IPS-NIHi7 (cell line): ENCODE measurements around the gene MZF1.
"Not testable (repeated sequence)": the region's sequence is repeated elsewhere in the genome, so short reads cannot be mapped to it uniquely, and the experiment has no call there.

Source experiments
- DNase-seq: peaks from one replicate; pipeline ENCODE4 v3.0.0; 2012; ENCODE audit warnings: mixed read lengths; ENCODE audit errors: extremely low spot score

The MZF1 gene

DNA sequence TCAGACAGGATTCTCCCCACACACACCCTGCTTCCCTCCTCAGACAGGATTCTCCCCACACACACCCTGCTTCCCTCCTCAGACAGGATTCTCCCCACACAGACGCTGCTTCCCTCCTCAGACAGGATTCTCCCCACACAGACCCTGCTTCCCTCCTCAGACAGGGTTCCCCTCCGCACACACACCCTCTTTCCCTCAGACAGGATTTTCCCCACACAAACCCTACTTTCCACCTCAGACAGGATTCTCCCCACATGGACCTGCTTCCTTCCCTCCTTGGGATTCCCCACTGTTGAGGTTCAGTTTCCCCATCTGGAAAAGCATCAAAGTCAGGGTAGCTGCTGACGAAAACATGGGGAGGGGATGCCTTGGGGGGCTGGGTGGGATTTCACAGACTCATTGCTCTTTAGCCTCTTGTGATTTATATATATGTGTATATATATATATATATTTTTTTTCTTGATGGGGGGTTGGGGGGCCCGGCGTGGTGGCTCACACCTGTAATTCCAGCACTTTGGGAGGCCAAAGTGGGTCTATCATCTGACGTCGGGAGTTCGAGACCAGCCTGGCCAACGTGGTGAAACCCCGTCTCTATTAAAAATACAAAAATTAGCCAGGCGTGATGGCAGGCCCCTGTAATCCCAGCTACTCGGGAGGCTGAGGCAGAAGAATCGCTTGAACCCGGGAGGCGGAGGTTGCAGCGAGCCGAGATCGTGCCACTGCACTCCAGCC lies 30.3 kb downstream of the MZF1 start:
- DNase-seq, result not testable (repeated sequence)

GRCh38 chr19:58539169-58539559 lies 34.0 kb downstream of the MZF1 start:
- DNase-seq, result not testable (repeated sequence)

GRCh38 chr19:58538257-58539168 lies 34.6 kb downstream of the MZF1 start:
- peak; percentile 92 for DNase-seq

DNA sequence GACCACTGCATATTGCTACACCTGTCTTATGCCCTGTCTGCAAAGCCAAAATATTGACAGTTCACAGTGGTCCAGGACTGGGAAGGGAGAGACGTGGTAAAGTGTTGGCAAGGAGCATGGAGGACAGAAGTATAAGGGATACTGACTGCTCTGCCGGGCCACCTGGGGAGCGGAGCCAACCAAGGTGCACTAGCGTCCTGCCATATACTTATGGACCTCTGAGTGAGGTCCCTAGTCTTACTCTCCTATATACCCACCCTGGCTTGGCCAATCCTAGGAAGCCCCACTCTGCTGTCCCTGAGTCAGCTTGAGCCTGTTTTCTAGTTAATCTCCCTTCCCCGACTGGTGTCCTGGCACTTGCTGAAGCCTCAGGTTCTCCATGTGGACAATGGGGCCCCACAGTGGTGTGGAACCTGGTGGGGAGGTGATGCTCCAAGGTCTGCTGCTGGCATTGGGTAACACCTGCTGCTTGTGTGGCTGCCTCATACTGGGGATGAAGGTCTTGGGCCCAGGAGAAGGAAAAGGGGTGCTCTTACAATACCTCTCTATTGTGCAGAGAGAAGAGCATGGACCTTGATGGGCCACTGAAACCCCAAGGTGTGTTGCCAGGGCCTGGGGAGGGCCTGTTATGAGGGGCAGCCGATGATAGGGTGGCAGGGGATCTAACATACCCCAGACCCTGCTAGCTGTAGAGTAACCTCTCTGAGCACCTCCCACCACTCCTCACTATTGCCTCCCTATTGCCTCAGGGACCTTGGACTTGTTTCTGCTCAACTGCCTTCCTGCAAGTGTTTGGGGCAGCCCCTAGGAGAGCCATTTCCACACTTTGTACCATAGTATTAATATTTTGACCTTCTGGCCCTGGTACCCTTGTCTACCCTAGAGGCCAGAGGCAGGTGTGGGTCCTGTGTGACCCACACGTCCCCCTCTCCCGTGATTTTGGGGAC lies 36.0 kb downstream of the MZF1 start:
- DNase-seq, result no peak

- DNase-seq, result no peak
These were observed 37.3 kb downstream of the MZF1 start for GRCh38 chr19:58535857-58536256.

GRCh38 chr19:58531034-58531840 lies 41.9 kb downstream of the MZF1 start:
- no peak for DNase-seq

DNA sequence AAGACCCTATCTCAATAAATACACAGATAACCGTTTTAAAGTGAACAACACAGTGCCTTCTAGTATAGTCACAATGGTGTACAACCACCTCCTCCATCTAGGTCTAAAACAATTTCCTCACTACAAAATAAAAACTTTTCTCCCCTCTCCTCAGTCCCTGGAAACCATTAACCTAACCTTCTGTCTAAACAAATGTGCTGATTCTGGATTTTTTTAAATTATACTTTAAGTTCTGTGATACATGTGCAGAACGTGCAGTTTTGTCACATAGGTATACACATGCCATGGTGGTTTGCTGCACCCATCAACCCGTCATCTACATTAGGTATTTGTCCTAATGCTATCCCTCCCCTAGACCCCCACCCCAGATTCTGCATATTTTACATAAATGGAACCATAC lies 43.7 kb downstream of the MZF1 start:
- no peak for DNase-seq

- no peak for DNase-seq
These were observed 50.4 kb downstream of the MZF1 start for GRCh38 chr19:58522709-58523108.

DNA sequence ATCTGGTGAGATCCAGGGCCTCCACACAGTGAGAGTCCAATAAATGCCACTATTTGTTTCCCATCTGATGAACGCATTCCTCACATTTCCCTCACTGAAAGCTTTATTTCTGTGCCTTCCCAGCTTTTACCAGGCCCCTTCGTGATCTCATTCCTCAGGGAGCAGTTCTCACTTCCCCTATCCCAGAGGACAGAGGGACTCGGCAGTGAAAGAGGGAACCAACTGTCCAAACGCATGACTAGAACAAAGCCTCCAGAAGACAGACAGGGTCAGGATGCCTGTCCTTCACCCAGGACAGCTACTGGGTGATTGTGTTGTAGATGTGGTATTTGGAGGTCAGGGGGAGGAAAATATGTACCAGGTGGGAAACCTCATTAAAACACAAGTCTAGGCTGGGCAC lies 51.5 kb downstream of the MZF1 start:
- no peak for DNase-seq

DNA sequence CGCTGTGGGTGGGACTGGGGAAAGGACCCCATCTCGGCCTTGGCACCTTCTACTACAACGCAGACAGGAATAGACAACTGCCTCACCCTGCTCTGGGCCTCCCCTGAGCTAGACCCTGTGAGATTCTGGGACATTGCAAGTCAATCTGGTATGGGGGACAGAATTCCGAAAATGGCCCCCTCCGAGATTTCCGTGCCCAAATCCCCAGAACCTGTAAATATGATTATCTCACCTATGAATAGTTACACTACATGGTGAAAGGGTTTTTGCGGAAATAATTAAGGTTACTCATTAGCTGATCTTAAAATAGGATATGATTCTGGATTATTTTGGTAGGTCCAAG lies 52.9 kb downstream of the MZF1 start:
- DNase-seq, result no peak

- peak; percentile 84 for DNase-seq
These were observed 53.5 kb downstream of the MZF1 start, which contains the start of gene ZBTB45 for GRCh38 chr19:58519355-58520256. TSS of gene ZBTB45 (minus strand) at chr19:58519810. CDS start at chr19:58517673, 2,137 bp downstream.

DNA sequence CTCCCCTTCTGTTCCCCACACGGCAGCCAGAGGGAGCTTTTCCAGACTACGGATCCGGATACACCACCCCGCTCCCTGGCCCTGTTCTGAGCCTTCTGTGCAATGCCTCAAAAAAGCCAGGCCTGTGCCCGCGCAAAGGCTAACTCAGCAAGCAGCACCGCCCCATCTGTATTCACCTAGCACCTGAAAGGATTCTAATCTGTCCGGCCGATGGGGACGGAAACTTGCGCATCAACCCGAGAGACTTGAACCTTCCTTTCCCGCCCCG lies 54.1 kb downstream of the MZF1 start:
- DNase-seq, result peak; percentile 74

DNA sequence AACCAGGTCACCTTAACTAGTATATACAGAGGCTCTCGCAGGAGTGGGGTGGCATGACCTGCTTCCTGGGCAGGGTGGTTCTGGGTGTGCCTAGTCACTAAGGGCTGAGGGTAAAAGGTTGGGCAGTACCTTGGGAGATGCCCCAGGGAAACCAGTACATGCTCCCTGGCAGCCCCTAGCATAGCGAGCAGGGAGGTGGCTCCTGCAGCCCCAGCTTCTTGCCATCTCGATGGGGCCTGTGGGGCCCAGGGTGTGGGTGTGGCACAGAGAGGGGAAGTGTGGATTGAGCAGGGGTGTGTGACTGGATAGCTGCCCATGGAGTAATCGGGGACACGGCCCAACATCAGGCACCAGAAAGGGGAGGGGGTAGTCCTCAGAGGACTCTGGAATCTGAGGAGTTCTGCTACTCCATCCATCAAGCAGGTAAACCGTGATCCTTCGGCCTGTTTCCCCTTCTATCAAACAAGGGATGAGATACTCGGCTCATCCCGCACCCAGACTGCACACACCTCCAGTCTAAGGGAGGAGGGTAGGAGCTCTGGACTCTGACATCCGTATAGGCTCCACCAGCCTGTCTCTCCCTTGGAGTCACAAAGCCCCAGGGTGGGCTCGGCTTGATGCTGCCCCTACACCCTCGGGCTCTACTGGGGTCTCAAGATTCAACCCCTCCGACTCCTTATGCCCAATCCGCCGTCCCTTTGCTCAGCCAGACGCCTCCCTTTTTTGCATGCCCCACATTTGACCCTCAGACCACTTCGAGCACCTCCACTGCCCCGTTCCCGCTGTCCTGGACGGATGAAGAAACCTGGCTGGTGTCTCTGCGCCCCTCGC lies 54.7 kb downstream of the MZF1 start:
- DNase-seq, result no peak

GRCh38 chr19:58516964-58517833 lies 55.9 kb downstream of the MZF1 start:
- no peak for DNase-seq

- DNase-seq, result no peak
These were observed 56.8 kb downstream of the MZF1 start for GRCh38 chr19:58516246-58516836.

GRCh38 chr19:58515259-58515658 lies 57.9 kb downstream of the MZF1 start:
- DNase-seq, result no peak

GRCh38 chr19:58514564-58515022 lies 58.5 kb downstream of the MZF1 start:
- no peak for DNase-seq
